Stimulated activated effector memory CD8-positive, alpha-beta T cell treated with anti-CD3 and anti-CD28 coated beads, Interleukin-12 subunit alpha, Interleukin-12 subunit beta, amount 100 ng/mL, for 72 hours (primary cell): ENCODE results near the gene STK38.
A peak's percentile ranks its signal among the peaks of the same experiment; 100 is the strongest.

Source experiments
- ATAC-seq: fragments of 150-1000 bp; cut with Tn5 transposase; 2 replicates; pipeline ENCODE4 v1.10.0; 2021
- DNase-seq, 2 donors: peaks; one replicate each; pipeline ENCODE4 v3.0.0; 2021 to 2022; ENCODE audit warnings: low spot score in 2 of 2
- H3K27ac Mint-ChIP-seq: one replicate; pipeline ENCODE4 v1.8.0; 2022; ENCODE audit warnings: mild to moderate bottlenecking, mixed read lengths
- H3K36me3 Mint-ChIP-seq: one replicate; pipeline ENCODE4 v1.8.0; 2022; ENCODE audit warnings: mild to moderate bottlenecking, mixed read lengths
- H3K4me1 Mint-ChIP-seq: one replicate; pipeline ENCODE4 v1.8.0; 2022; ENCODE audit warnings: mixed read lengths
- H3K4me3 Mint-ChIP-seq: one replicate; pipeline ENCODE4 v1.8.0; 2022; ENCODE audit warnings: mild to moderate bottlenecking, mixed read lengths
- H3K9me3 Mint-ChIP-seq: one replicate; pipeline ENCODE4 v1.8.0; 2022; ENCODE audit warnings: mixed read lengths

STK38 gene

DNA sequence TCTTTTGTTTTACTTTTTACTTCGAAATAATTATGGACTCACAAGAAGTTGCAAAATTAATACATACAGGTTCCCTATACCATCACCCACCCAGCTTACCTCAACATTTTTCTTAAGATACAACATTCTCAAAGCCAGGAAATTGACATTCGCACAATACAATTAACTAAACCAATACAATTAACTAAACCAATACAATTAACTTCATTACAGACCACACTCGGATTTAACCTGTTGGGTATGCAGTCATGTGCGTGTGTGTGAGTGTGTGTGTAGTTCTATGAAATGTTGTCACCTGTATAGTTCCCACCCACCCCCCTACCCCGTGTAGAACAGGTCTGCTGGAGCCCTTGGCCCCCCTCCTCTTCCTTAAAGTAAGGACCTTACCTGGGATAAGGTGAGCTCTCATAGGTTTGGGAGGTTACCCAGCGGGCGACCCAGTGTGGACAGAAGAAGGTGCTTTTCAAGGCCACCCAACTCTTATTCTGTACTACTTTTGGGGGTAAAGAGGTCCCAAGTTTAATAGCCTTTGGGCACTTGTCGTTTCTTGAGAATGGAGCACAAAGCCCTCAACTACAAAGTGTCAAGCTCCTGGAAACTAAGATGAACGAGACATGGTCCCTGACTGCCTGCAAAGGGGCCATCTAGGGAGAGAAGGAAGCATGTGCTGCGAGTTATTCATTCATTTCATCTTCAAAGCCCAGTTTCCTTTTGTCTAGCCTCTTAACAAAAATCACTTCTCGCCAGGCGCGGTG lies 544 bp upstream of the STK38 start:
- Mint-ChIP-seq H3K36me3 (peaks cover 14% of the 10 kb centered on the region), H3K4me3 (peak overlapping the region; percentile 97), H3K9me3 (no peaks in the 10 kb centered on the region), H3K4me1 (peaks cover 25% of the 10 kb centered on the region), H3K27ac (peak overlapping the region; percentile 97)
- ATAC-seq (no peak), DNase-seq (no peak)

GRCh38 chr6:36546308-36546919 lies 865 bp downstream of the STK38 start:
- DNase-seq (peak in 1 of 2 donors; percentile 59), ATAC-seq (peak; percentile 19)
- H3K27ac Mint-ChIP-seq, result peak overlapping the region; percentile 97
- peaks cover 28% of the 10 kb centered on the region for H3K4me1 Mint-ChIP-seq
- peaks cover 26% of the 10 kb centered on the region for H3K36me3 Mint-ChIP-seq
- H3K9me3 Mint-ChIP-seq, result no peaks in the 10 kb centered on the region
- H3K4me3 Mint-ChIP-seq, result peak overlapping the region; percentile 97

DNA sequence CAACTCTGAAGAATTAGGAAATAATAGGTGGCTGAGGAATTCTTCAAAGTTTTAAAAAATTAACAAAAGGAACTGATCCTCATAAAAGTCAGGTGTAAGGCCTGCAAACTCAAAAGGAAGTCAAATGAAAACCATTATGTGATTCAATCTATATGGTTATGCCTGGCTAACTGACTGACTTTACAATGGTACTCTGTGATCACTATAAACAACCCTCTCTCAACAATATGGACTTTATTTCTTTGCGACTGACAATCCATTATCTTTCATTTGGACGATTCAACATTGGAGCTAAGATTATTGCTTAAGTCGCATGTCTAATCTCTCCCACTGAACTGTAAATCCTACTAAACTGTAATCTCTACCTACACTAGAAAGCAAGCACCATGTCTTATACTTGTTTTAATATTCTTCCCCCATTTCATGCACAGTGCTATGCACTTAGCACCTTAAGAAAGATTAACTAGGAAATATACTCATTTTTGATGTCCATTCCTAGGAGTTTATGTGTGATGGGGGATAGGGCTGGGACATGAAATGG lies 1.4 kb downstream of the STK38 start:
- ATAC-seq, result no peak
- H3K4me3 Mint-ChIP-seq, result peak overlapping the region; percentile 97
- DNase-seq, result no peak
- H3K9me3 Mint-ChIP-seq, result no peaks in the 10 kb centered on the region
- peaks cover 32% of the 10 kb centered on the region for H3K4me1 Mint-ChIP-seq
- peak overlapping the region; percentile 97 for H3K27ac Mint-ChIP-seq
- H3K36me3 Mint-ChIP-seq, result peaks cover 32% of the 10 kb centered on the region

DNA sequence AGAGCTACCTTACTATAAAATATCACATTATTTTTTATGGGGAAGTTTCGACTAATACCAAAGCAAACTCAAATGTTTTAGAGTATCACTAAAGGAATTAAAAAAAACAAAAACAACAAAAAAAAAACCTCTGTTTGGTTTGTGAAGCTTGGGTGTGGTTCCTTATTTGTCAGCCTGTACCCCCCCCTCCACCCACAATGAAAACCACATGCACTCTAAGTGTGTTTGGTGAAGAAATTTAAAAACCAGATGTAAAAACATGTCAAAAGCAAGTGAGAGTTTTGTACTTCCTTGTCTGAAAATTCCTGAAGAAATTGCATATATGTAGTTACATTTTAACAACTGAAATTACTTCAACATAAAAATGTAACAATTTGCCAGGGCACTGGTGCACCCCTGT lies 3.1 kb downstream of the STK38 start:
- ATAC-seq (no peak), DNase-seq (no peak)
- H3K9me3 Mint-ChIP-seq, result no peaks in the 10 kb centered on the region
- peaks cover 48% of the 10 kb centered on the region for H3K36me3 Mint-ChIP-seq
- peaks cover 35% of the 10 kb centered on the region for H3K4me1 Mint-ChIP-seq
- H3K27ac Mint-ChIP-seq, result peak overlapping the region; percentile 80
- H3K4me3 Mint-ChIP-seq, result peak overlapping the region; percentile 97

- no peak overlapping the region for H3K4me3 Mint-ChIP-seq
- ATAC-seq, result no peak
- H3K9me3 Mint-ChIP-seq, result no peaks in the 10 kb centered on the region
- peak overlapping the region; percentile 71 for H3K27ac Mint-ChIP-seq
- DNase-seq, result no peak
- peaks cover 64% of the 10 kb centered on the region for H3K36me3 Mint-ChIP-seq
- H3K4me1 Mint-ChIP-seq, result peaks cover 31% of the 10 kb centered on the region
These were observed 5.2 kb downstream of the STK38 start for GRCh38 chr6:36542041-36542440.

- Mint-ChIP-seq H3K4me3 (no peak overlapping the region), H3K36me3 (peaks cover 76% of the 10 kb centered on the region)
- no peak for DNase-seq
These were observed 7.3 kb downstream of the STK38 start for GRCh38 chr6:36539814-36540568.

GRCh38 chr6:36536873-36537547 lies 10.3 kb downstream of the STK38 start:
- Mint-ChIP-seq H3K9me3 (no peaks in the 10 kb centered on the region), H3K36me3 (peaks cover 99% of the 10 kb centered on the region), H3K27ac (no peak overlapping the region), H3K4me1 (peaks cover 40% of the 10 kb centered on the region), H3K4me3 (no peak overlapping the region)
- no peak for ATAC-seq
- DNase-seq, result no peak

More at GRCh38 chr6:36539814-36540568, 7.3 kb downstream of the STK38 start:
- Mint-ChIP-seq H3K4me1 (peaks cover 40% of the 10 kb centered on the region), H3K9me3 (no peaks in the 10 kb centered on the region), H3K27ac (peak overlapping the region; percentile 71)
- peak; percentile 94 for ATAC-seq

- peak overlapping the region; percentile 6 for H3K27ac Mint-ChIP-seq
- no peaks in the 10 kb centered on the region for H3K9me3 Mint-ChIP-seq
- H3K4me1 Mint-ChIP-seq, result peaks cover 51% of the 10 kb centered on the region
- peaks cover 87% of the 10 kb centered on the region for H3K36me3 Mint-ChIP-seq
- no peak overlapping the region for H3K4me3 Mint-ChIP-seq
- ATAC-seq, result no peak
- no peak for DNase-seq
These were observed 14.0 kb downstream of the STK38 start for GRCh38 chr6:36533321-36533720.

- H3K27ac Mint-ChIP-seq, result no peak overlapping the region
- H3K4me1 Mint-ChIP-seq, result peaks cover 25% of the 10 kb centered on the region
- peaks cover 86% of the 10 kb centered on the region for H3K36me3 Mint-ChIP-seq
- DNase-seq (no peak), ATAC-seq (no peak)
- no peaks in the 10 kb centered on the region for H3K9me3 Mint-ChIP-seq
- no peak overlapping the region for H3K4me3 Mint-ChIP-seq
These were observed 21.2 kb downstream of the STK38 start for GRCh38 chr6:36526066-36526465.

DNA sequence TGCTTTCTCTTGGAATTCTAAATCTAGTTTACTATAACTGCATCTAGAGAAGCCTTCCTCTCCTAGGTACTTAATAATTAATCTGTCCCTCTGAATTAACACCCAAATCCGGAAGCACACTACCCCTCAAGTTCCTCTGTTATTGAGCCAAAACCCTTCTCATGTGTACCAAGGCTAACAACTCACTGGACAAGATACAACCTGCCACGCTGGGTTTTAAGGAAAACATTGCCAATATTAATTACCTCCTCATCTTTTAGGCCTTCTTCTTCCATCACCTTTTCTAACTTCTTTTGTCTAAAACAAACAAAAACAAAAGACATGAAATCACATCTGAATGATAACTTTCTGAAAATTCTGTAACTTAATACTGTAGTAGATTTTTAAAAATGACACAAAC lies 21.9 kb downstream of the STK38 start:
- H3K9me3 Mint-ChIP-seq, result no peaks in the 10 kb centered on the region
- peaks cover 25% of the 10 kb centered on the region for H3K4me1 Mint-ChIP-seq
- no peak overlapping the region for H3K4me3 Mint-ChIP-seq
- DNase-seq, result no peak
- no peak for ATAC-seq
- peaks cover 86% of the 10 kb centered on the region for H3K36me3 Mint-ChIP-seq
- no peak overlapping the region for H3K27ac Mint-ChIP-seq

GRCh38 chr6:36524871-36525270 lies 22.4 kb downstream of the STK38 start:
- Mint-ChIP-seq H3K4me1 (peaks cover 23% of the 10 kb centered on the region), H3K9me3 (no peaks in the 10 kb centered on the region), H3K36me3 (peaks cover 89% of the 10 kb centered on the region), H3K27ac (no peak overlapping the region), H3K4me3 (no peak overlapping the region)
- DNase-seq (no peak), ATAC-seq (no peak)

GRCh38 chr6:36523936-36524499 lies 23.3 kb downstream of the STK38 start:
- DNase-seq, result no peak
- H3K27ac Mint-ChIP-seq, result no peak overlapping the region
- no peaks in the 10 kb centered on the region for H3K9me3 Mint-ChIP-seq
- peaks cover 89% of the 10 kb centered on the region for H3K36me3 Mint-ChIP-seq
- H3K4me1 Mint-ChIP-seq, result peaks cover 17% of the 10 kb centered on the region
- no peak for ATAC-seq
- H3K4me3 Mint-ChIP-seq, result no peak overlapping the region

- H3K4me3 Mint-ChIP-seq, result no peak overlapping the region
- DNase-seq (no peak), ATAC-seq (no peak)
- peaks cover 17% of the 10 kb centered on the region for H3K4me1 Mint-ChIP-seq
- H3K27ac Mint-ChIP-seq, result no peak overlapping the region
- peaks cover 92% of the 10 kb centered on the region for H3K36me3 Mint-ChIP-seq
- H3K9me3 Mint-ChIP-seq, result no peaks in the 10 kb centered on the region
These were observed 23.8 kb downstream of the STK38 start for GRCh38 chr6:36523451-36523850.

DNA sequence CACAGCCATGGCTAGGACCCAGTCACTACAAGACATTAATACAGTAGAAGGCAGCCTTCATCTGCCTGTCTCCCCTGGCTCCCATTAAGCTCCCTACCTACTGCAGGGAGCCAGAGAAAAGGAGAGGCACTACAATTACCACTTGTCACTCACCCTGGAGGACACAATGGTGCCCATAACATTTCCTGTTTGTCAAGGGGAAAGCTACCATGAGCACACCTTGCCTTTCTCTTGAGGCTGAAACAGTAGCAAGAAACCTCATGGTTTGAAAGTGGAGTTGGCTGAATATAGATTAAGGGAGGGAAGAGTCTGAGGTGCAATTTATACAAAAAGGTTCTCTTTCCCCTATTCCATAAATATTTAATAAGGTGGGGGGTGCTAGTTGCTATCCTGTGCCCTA lies 27.9 kb downstream of the STK38 start:
- DNase-seq, result no peak
- H3K4me3 Mint-ChIP-seq, result no peak overlapping the region
- peaks cover 16% of the 10 kb centered on the region for H3K4me1 Mint-ChIP-seq
- no peaks in the 10 kb centered on the region for H3K9me3 Mint-ChIP-seq
- ATAC-seq, result no peak
- H3K36me3 Mint-ChIP-seq, result peaks cover 95% of the 10 kb centered on the region
- H3K27ac Mint-ChIP-seq, result peak overlapping the region; percentile 7

DNA sequence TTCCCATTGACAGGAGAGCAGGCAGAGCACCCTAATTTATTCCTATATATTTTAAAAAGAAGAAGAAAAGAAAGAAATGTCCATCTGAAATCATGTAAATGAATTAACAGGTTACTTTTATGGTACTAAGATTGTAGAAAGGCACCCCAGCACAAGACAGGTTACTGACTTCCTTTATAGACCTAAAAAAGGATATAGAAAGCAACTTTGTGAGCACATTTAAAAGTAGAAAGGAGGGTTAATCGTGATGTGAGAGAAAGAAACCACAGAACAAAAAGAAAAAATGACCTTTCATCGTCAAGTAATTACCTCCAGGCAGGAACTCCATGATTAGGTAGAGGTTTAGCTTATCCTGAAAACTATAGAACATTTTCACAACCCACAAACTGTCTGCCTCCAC lies 29.9 kb downstream of the STK38 start:
- no peak overlapping the region for H3K4me3 Mint-ChIP-seq
- H3K36me3 Mint-ChIP-seq, result peaks cover 95% of the 10 kb centered on the region
- ATAC-seq, result no peak
- peaks cover 16% of the 10 kb centered on the region for H3K4me1 Mint-ChIP-seq
- H3K9me3 Mint-ChIP-seq, result no peaks in the 10 kb centered on the region
- H3K27ac Mint-ChIP-seq, result peak overlapping the region; percentile 35
- no peak for DNase-seq
